K562 (cell line): ENCODE measurements around the gene DHX57. TPM values are rescaled to one million over a fixed set of nuclear protein-coding genes. Genes with fewer than 3 reads are reported as not detected.

Experiments
- ATAC-seq: fragments of 200-7000 bp; cut with Tn5 transposase; 3 replicates; pipeline ENCODE4 v1.9.1; 2020; ENCODE audit warnings: moderate library complexity
- BruUV-seq: library from RNA; stranded (reverse); fragments of 400-500 nt; replicated peaks from 2 replicates; lab custom pipeline; 2021; lab: Mats Ljungman, UMichigan
- CTCF ChIA-PET: fragments of 300-600 bp; formaldehyde crosslinking; extraction: SDS; loops from one replicate; lab custom pipeline; 2021; ENCODE audit warnings: low intra/inter-chr PET ratio; lab: Yijun Ruan, JAX
- POLR2A ChIA-PET: fragments of 300-600, 350-650 bp; sonication (Branson Sonifier 250); formaldehyde crosslinking; extraction: SDS; loops from one replicate; lab custom pipeline; 2021; ENCODE audit warnings: antibody characterized with exemption, inconsistent platforms; lab: Yijun Ruan, JAX
- DNase-seq, 4 experiments: peaks; one replicate each; pipeline versions ENCODE4 v3.0.0 to v3.0.0-alpha.2; 2011 to 2018; ENCODE audit warnings: low spot score in 3 of 4, mixed read lengths in 3 of 4; ENCODE audit errors: extremely low read depth in 1 of 4
- FAIRE-seq: peaks from 2 replicates; lab custom pipeline; 2011; peaks lifted over from hg19 to GRCh38; lab: Jason Lieb, UNC
- H2AFZ ChIP-seq: 2 replicates; pipeline ENCODE4 v1.6.0; 2011; ENCODE audit warnings: low read depth, low read length, control low read depth, inconsistent platforms
- H3K27ac ChIP-seq: fragments of 200-600 bp; 3 replicates; pipeline ENCODE4 v1.8.0; 2011; ENCODE audit warnings: low read depth, mild to moderate bottlenecking, control low read depth, inconsistent platforms, low read length, moderate library complexity, mixed read lengths; ENCODE audit errors: extremely low read depth
- H3K27me3 ChIP-seq, 2 experiments: fragments of 300-600 bp in 1 of 2; 2 replicates in 1 of 2; 3 replicates in 1 of 2; pipeline versions ENCODE4 v1.6.0 to v1.8.0; 2011; ENCODE audit warnings: inconsistent platforms in 2 of 2, low read length in 2 of 2, mild to moderate bottlenecking in 1 of 2, mixed read lengths in 1 of 2, moderate library complexity in 1 of 2; ENCODE audit not compliant: control insufficient read depth in 2 of 2, insufficient read depth in 2 of 2
- H3K36me3 ChIP-seq: fragments of 300-600 bp; 3 replicates; pipeline ENCODE4 v1.8.0; 2011; ENCODE audit warnings: mild to moderate bottlenecking, low read length, inconsistent platforms; ENCODE audit not compliant: control insufficient read depth, insufficient read depth
- H3K4me1 ChIP-seq, 2 experiments: fragments of 200-600 bp in 1 of 2; replicated peaks in 1 of 2; 2 replicates in 1 of 2; 3 replicates in 1 of 2; pipeline versions ENCODE4 v1.5.1 to v1.8.0; 2011; ENCODE audit warnings: inconsistent platforms in 2 of 2, low read length in 2 of 2, mild to moderate bottlenecking in 1 of 2, mixed read lengths in 1 of 2, moderate library complexity in 1 of 2; ENCODE audit not compliant: control insufficient read depth in 2 of 2, insufficient read depth in 2 of 2
- H3K4me2 ChIP-seq: 2 replicates; pipeline ENCODE4 v1.6.1; 2011; ENCODE audit warnings: low read length, control low read depth, inconsistent platforms, mixed read lengths; ENCODE audit not compliant: insufficient read depth
- H3K4me3 ChIP-seq: fragments of 200-600 bp; sonication (generic), shearing (Covaris generic); 2 replicates; pipeline ENCODE4 v1.5.1; 2016; ENCODE audit warnings: control low read depth, inconsistent platforms
- H3K79me2 ChIP-seq: fragments of 200-600 bp; 3 replicates; pipeline ENCODE4 v1.8.0; 2011; ENCODE audit warnings: low read length, inconsistent platforms; ENCODE audit not compliant: control insufficient read depth, insufficient read depth
- H3K9ac ChIP-seq, 2 experiments: 2 replicates each; pipeline versions ENCODE4 v1.6.0 to v1.6.1; 2011; ENCODE audit warnings: low read depth in 2 of 2, low read length in 2 of 2, control low read depth in 1 of 2, inconsistent platforms in 1 of 2, mild to moderate bottlenecking in 1 of 2, mixed read lengths in 1 of 2; ENCODE audit not compliant: insufficient read depth in 1 of 2
- H3K9me1 ChIP-seq: one replicate; pipeline ENCODE4 v1.6.0; 2011; ENCODE audit warnings: inconsistent platforms, mild to moderate bottlenecking, low read length, moderate library complexity; ENCODE audit not compliant: control insufficient read depth, insufficient read depth
- H3K9me3 ChIP-seq: replicated peaks from 2 replicates; pipeline ENCODE4 v1.5.1; 2011; ENCODE audit warnings: low read depth, low read length, inconsistent platforms; ENCODE audit not compliant: control insufficient read depth, insufficient read depth
- H4K20me1 ChIP-seq: replicated peaks from 2 replicates; pipeline ENCODE4 v1.6.1; 2011; ENCODE audit warnings: low read length, inconsistent platforms, mixed read lengths; ENCODE audit not compliant: control insufficient read depth, insufficient read depth
- BMI1 ChIP-seq: fragments of 150-350 bp; IDR thresholded peaks from 2 replicates; pipeline ENCODE4 v1.6.1; 2014; ENCODE audit warnings: low read length
- CSDE1 ChIP-seq, 2 experiments: fragments of 450-650 bp; IDR thresholded peaks; 2 replicates each; pipeline ENCODE4 v1.6.1; 2016; ENCODE audit warnings: mild to moderate bottlenecking in 1 of 2
- HEY1 ChIP-seq: fragments of 250-450 bp; sonication (Bioruptor Pico); IDR thresholded peaks from 2 replicates; pipeline ENCODE4 v1.5.0; 2020; ENCODE audit warnings: mild to moderate bottlenecking, moderate library complexity, borderline replicate concordance
- NCOA2 ChIP-seq, 2 experiments: fragments of 450-650 bp; IDR thresholded peaks; 2 replicates each; pipeline ENCODE4 v1.6.1; 2018; ENCODE audit warnings: mild to moderate bottlenecking in 2 of 2, moderate library complexity in 1 of 2; ENCODE audit not compliant: partially characterized antibody in 2 of 2
- PCBP2 ChIP-seq: fragments of 200-400 bp; formaldehyde crosslinking; IDR thresholded peaks from 2 replicates; pipeline ENCODE4 v1.6.1; 2018; ENCODE audit warnings: low read length, low read depth, mild to moderate bottlenecking, moderate library complexity; ENCODE audit not compliant: poor library complexity, severe bottlenecking
- ZBTB11 ChIP-seq, 3 experiments: fragments of 200-800 bp in 1 of 3; fragments of 250-450 bp in 1 of 3; fragments of 450-650 bp in 1 of 3; sonication (Bioruptor Pico) in 1 of 3; sonication (Bioruptor generic) in 1 of 3; formaldehyde crosslinking in 1 of 3; IDR thresholded peaks; 2 replicates each; pipeline versions ENCODE4 v1.6.1 to v1.8.0; 2016 to 2022; ENCODE audit warnings: mild to moderate bottlenecking in 2 of 3, missing genetic modification characterization in 2 of 3, missing compliant biosample characterization in 1 of 3, moderate library complexity in 1 of 3
- ZNF512 ChIP-seq: IDR thresholded peaks from 2 replicates; pipeline ENCODE4 v1.6.1; 2016; ENCODE audit warnings: missing genetic modification characterization, missing compliant biosample characterization
- WGBS: fragments of 100-300 bp; shearing (Covaris generic); methylation state at CpG from one replicate; pipeline ENCODE4 v1.1.6; 2016; ENCODE audit warnings: low coverage, mixed read lengths; ENCODE audit not compliant: insufficient coverage; ENCODE audit errors: missing lambda C conversion rate; 5-methylcytosine and 5-hydroxymethylcytosine counted together
- in situ Hi-C: fragments of 300-500 bp; cut with MboI; formaldehyde crosslinking; loops from 4 replicates; pipeline ENCODE4 v1.15.0; 2018; ENCODE audit warnings: inconsistent platforms, mixed read lengths
- intact Hi-C: fragments of 100-400 bp; cut with micrococcal nuclease; formaldehyde crosslinking; loops from 2 replicates; pipeline ENCODE4 v1.14.2; 2022
- polyA plus RNA-seq, 8 experiments: library from polyadenylated mRNA; depleted of rRNA in 4 of 8; stranded (reverse) in 5 of 8; unstranded in 3 of 8; fragments of >200 nt; fragmentation: Nextera tagmentation in 2 of 8; fragmentation: Illumina TruSeq in 1 of 8; extraction: Ambion mirVana in 2 of 8; extraction: Trizol in 1 of 8; gene quantifications; 2 replicates each; pipeline versions ENCODE4 v1.2.1 to v1.2.3, GENCODE V29; 2011 to 2014; ENCODE audit warnings: inconsistent platforms in 1 of 8, missing spikeins in 1 of 8
- total RNA-seq, 7 experiments: library from RNA; depleted of rRNA in 6 of 7; stranded (reverse); fragments of >200 nt in 6 of 7; fragmentation: Illumina TruSeq in 2 of 7; extraction: Trizol in 2 of 7; gene quantifications; 2 replicates each; pipeline versions ENCODE4 v1.2.1 to v1.2.3, GENCODE V29; 2011 to 2021; ENCODE audit warnings: low replicate concordance in 1 of 7
- TF ChIP-seq, protein P1 (sequence below): fragments of 450-650 bp; formaldehyde crosslinking; IDR thresholded peaks from 2 replicates; pipeline ENCODE4 v1.4.0; 2022; ENCODE audit warnings: missing genetic modification characterization
- TF ChIP-seq, protein P2 (sequence below), 2 experiments: fragments of 450-650 bp in 1 of 2; sonication (generic) in 1 of 2; formaldehyde crosslinking; conservative IDR thresholded peaks; 2 replicates each; pipeline versions ENCODE4 v1.4.0 to v1.8.1; 2020 to 2022; ENCODE audit warnings: mild to moderate bottlenecking in 1 of 2, missing genetic modification reagents in 1 of 2

Gene DHX57
- total and polyA plus RNA-seq, 9 of the 15 experiments (the other 6 are each of a cell fraction or from before 2014, with no cell fraction given) = 7.4 to 23.6 (median 17.9) TPM

DNA sequence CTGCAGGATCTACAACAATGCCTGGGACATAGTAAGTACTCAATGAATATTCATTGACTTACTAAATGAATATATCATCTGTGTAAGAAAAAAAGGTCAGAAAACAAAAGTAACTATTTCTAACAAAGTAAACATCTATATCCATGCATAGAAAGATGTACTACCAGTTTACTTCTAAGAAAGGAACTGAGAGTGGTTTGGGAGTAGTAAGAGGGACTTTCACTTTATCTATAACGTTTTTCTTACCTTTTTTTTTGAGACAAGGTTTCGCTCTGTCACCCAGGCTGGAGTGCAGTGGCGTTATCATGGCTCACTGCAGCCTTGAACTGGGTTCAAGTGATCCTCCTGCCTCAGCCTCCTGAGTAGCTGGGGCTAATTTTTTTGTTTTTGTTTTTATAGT is 25.7 kb downstream of the DHX57 start:
- CTCF ChIA-PET = no interaction called here
- Histone ChIP-seq H3K4me3 (no peak overlapping the region), H3K36me3 (peaks cover 24% of the 10 kb centered on the region; the same call in 2 of the 3 replicates), H3K4me2 (no peak overlapping the region), H3K27ac (no peak overlapping the region), H2AFZ (no peak overlapping the region), H3K79me2 (no peaks in the 10 kb centered on the region), H3K27me3 (no peaks in the 10 kb centered on the region), H3K9me1 (no peaks in the 10 kb centered on the region), H3K4me1 (no peaks in the 10 kb centered on the region), H3K9me3 (no peaks in the 10 kb centered on the region), H4K20me1 (no peaks in the 10 kb centered on the region), H3K9ac (no peak overlapping the region)
- WGBS = 38% methylated on average over 3 of the region's 3 CpGs
- no peak for TF ChIP-seq BMI1
- TF ChIP-seq, protein P1, sequence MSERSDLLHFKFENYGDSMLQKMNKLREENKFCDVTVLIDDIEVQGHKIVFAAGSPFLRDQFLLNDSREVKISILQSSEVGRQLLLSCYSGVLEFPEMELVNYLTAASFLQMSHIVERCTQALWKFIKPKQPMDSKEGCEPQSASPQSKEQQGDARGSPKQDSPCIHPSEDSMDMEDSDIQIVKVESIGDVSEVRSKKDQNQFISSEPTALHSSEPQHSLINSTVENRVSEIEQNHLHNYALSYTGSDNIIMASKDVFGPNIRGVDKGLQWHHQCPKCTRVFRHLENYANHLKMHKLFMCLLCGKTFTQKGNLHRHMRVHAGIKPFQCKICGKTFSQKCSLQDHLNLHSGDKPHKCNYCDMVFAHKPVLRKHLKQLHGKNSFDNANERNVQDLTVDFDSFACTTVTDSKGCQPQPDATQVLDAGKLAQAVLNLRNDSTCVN (CRISPR knock-in tag) = no peak
- no peak for TF ChIP-seq ZNF512 (tag)
- TF ChIP-seq PCBP2 = no peak
- TF ChIP-seq, protein P2, sequence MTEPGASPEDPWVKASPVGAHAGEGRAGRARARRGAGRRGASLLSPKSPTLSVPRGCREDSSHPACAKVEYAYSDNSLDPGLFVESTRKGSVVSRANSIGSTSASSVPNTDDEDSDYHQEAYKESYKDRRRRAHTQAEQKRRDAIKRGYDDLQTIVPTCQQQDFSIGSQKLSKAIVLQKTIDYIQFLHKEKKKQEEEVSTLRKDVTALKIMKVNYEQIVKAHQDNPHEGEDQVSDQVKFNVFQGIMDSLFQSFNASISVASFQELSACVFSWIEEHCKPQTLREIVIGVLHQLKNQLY (CRISPR knock-in tag; conservative IDR thresholded peaks at IDR 0.05) = no peak
- no peak for TF ChIP-seq ZBTB11 (CRISPR knock-in tag; IDR thresholded peaks at IDR 0.05)
- TF ChIP-seq CSDE1 (IDR thresholded peaks at IDR 0.05) = no peak
- TF ChIP-seq HEY1 (CRISPR knock-in tag) = no peak
- TF ChIP-seq NCOA2 (IDR thresholded peaks at IDR 0.05; ENCODE audit: partially characterized antibody in 2 of 2) = no peak
- no peak for FAIRE-seq
- DNase-seq = no peak
- no peak for ATAC-seq
- intact Hi-C loops = no loop called here
- no TSS peak for BruUV-seq
- in situ Hi-C loops = no loop called here
- POLR2A ChIA-PET = interaction anchor here (0.6 kb wide), 2 partner anchors 102 to 665 kb away, joined by 3 to 4 read pairs; no protein-coding TSS in a partner anchor
